Stimulated activated memory B cell treated with anti-CD40 and anti-IgM and Interleukin-4, amounts not matched to agents 10 μg/mL and 1 μg/mL and 100 μg/mL, for 72 hours (primary cell): ENCODE results near the gene EPHX1.
A peak's percentile ranks its signal among the peaks of the same experiment; 100 is the strongest.
"Not testable (repeated sequence)": the region's sequence is repeated elsewhere in the genome, so short reads cannot be mapped to it uniquely, and the experiment has no call there.

Experiments
- ATAC-seq: fragments of 150-1000 bp; cut with Tn5 transposase; 2 replicates; pipeline ENCODE4 v1.10.0; 2021
- H3K27ac Mint-ChIP-seq: one replicate; pipeline ENCODE4 v1.8.0; 2022; ENCODE audit warnings: mild to moderate bottlenecking, mixed read lengths
- H3K27me3 Mint-ChIP-seq: one replicate; pipeline ENCODE4 v1.8.0; 2022; ENCODE audit warnings: mixed read lengths
- H3K36me3 Mint-ChIP-seq: one replicate; pipeline ENCODE4 v1.8.0; 2022; ENCODE audit warnings: mixed read lengths
- H3K4me1 Mint-ChIP-seq: one replicate; pipeline ENCODE4 v1.8.0; 2022; ENCODE audit warnings: mixed read lengths
- H3K4me3 Mint-ChIP-seq: one replicate; pipeline ENCODE4 v1.8.0; 2022; ENCODE audit warnings: mild to moderate bottlenecking, moderate library complexity, mixed read lengths
- H3K9me3 Mint-ChIP-seq: one replicate; pipeline ENCODE4 v1.8.0; 2022; ENCODE audit warnings: mixed read lengths

The EPHX1 gene

DNA sequence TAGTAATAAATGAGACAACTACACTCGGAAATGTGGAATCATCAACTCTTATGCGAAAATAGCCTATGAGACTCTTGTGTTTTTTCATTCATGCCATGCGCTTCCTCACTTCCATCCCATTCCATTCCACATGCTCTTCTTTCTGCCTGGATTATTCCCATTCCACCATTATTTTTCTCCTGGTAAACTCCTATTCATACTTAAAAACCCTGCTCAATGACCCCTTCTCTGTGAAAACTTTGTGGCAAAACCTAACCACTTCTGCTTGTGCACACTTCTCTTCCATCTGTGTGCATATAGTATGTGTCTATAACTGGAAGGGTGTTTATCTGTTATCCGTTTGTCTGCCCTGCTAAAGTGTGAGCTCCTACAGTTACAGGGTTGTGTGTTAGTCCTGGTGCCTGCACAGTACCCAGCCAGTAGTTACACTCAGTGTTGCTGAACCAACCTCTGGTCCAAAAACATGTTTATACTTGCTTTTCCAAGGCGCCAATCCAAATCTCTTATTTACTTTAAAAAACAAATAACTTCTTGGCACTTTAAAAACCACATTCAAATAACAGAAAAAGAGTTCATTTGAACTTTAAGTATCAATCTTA, 10.7 kb downstream of the EPHX1 start:
- Mint-ChIP-seq H3K9me3 (peaks cover 3% of the 10 kb centered on the region), H3K36me3 (no peaks in the 10 kb centered on the region), H3K4me3 (no peak overlapping the region), H3K27ac (no peak overlapping the region), H3K27me3 (peaks cover 10% of the 10 kb centered on the region), H3K4me1 (no peaks in the 10 kb centered on the region)
- ATAC-seq: no peak

DNA sequence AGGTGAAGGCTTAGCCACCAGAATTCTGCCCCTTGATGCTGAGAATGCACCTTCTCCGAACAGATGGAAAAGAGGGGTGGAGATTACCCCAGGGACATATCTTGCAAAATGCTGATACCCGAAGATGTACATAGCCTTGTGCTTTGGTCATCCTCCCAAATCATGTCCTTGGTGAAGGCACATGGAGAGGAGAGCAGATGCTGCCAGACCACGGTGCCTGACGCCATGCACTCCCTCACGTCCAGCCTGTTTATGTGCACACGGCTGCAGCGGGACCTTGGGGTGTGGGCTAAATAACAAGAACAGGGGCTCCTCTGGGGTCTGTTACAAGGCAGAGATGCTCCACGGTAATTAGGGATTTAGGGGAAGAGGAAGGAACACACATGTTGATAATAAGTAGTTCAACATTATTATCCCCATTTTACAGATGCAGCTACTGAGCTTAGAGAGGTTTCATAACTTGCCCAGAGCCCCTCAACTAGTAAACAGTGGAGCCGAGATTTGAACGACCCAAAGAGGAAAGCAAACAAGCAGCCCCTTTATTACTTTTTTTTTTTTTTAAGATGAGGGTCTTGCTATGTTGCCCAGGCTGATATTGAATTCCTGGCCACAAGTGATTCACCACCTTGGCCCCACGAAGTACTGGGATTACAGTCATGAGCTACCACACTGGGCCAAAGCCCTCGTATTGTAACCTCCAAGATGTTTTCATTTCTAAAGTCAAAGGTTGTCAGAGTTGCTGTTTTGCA, 12.9 kb downstream of the EPHX1 start:
- no peak for ATAC-seq
- Mint-ChIP-seq H3K4me1 (no peaks in the 10 kb centered on the region), H3K36me3 (no peaks in the 10 kb centered on the region), H3K27me3 (peaks cover 10% of the 10 kb centered on the region), H3K4me3 (no peak overlapping the region), H3K9me3 (peaks cover 3% of the 10 kb centered on the region), H3K27ac (no peak overlapping the region)

DNA sequence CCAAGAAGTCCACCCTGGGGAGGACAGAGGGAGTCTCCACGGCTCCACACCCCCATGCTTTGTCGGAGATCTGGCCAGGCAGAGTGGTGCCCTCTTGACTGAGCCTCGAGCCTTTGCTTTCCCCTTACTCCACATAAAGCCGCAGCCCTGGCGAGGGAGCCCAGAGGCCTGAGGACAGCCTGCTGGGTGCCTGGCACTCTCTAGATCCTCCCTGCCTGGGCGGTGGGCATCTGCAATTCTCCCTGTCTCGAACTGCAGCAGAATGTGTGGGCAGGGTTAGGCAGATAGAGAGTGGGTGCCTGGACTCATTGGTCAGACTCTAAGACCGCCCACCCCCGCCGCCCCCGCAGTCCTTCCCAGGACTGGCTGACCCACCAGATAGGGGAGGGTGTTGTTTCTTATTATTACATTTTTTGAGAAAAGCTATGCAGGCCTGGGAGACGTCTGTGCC, 13.9 kb downstream of the EPHX1 start:
- Mint-ChIP-seq H3K27ac (no peak overlapping the region), H3K27me3 (peaks cover 10% of the 10 kb centered on the region)

DNA sequence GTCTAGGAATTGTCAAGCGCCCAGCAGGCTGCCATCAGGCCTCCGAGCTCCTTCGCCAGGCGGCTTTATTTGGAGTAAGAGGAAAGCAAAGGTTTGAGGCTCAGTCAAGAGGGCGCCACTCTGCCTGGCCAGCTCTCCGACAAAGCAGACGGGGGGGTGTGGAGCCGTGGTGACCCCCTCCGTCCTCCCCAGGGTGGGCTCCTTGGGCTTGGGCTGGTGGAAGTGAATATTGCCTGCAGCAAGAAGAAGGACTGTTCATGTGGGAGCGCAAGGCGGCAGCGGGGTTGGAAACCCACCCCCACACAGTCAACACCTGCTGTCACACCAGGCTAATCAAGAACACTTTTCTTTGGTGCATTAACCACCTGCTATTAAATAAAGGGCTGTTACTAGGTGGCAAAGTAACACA, 14.6 kb downstream of the EPHX1 start:
- ATAC-seq: no peak
- H3K27ac Mint-ChIP-seq: no peak overlapping the region
- peaks cover 3% of the 10 kb centered on the region for H3K9me3 Mint-ChIP-seq
- no peak overlapping the region for H3K4me3 Mint-ChIP-seq
- no peaks in the 10 kb centered on the region for H3K36me3 Mint-ChIP-seq
- peaks cover 10% of the 10 kb centered on the region for H3K27me3 Mint-ChIP-seq
- H3K4me1 Mint-ChIP-seq: no peaks in the 10 kb centered on the region

More for the DNA sequence above, 13.9 kb downstream of the EPHX1 start:
- no peak for ATAC-seq
- Mint-ChIP-seq H3K4me1 (no peaks in the 10 kb centered on the region), H3K4me3 (no peak overlapping the region), H3K9me3 (peaks cover 3% of the 10 kb centered on the region), H3K36me3 (no peaks in the 10 kb centered on the region)

DNA sequence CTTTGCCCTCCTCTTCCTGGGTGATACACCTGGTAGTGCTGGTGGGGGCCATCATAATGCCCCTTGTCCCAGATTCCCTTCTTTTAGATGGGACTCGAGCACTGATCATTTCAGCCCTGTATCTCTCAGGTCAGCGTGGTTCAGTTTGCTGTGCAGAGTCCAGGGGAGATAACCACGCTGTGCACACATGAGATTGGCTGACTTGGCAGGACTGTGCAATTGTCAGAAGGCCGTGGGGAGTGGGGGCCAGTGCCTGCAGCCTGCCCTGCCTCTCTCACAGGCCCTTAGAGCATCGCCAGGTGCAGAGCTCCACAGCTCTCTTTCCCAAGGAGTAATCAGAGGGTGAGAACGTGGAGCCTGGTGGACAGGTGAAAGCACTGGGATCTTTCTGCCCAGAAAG, 15.2 kb downstream of the EPHX1 start:
- H3K4me3 Mint-ChIP-seq: no peak overlapping the region
- H3K27me3 Mint-ChIP-seq: peaks cover 10% of the 10 kb centered on the region
- H3K27ac Mint-ChIP-seq: no peak overlapping the region
- H3K4me1 Mint-ChIP-seq: no peaks in the 10 kb centered on the region
- no peaks in the 10 kb centered on the region for H3K36me3 Mint-ChIP-seq
- no peak for ATAC-seq
- H3K9me3 Mint-ChIP-seq: peaks cover 3% of the 10 kb centered on the region

DNA sequence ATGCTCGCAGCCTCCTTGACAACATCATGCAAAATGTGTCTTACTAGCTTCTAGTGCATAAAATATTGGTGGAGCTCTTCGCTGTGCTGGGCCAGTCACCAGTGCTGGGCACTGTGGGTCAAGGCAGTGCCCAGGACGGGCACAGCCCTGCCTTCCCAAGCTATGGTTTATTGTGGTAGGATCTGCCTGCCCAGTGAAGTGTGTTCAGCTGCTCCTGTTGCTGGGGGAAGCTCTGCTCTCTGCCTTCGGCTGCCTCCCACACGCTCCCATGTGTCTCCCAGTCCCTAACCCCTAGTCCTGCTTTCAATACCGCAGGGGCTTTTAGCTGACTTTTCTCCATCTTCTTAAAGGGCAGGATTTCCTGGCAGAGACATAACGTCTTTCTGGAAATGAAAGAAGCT, 15.7 kb downstream of the EPHX1 start:
- Mint-ChIP-seq H3K4me1 (no peaks in the 10 kb centered on the region), H3K9me3 (peaks cover under 1% of the 10 kb centered on the region), H3K27ac (no peak overlapping the region), H3K27me3 (peaks cover 10% of the 10 kb centered on the region), H3K36me3 (no peaks in the 10 kb centered on the region), H3K4me3 (no peak overlapping the region)
- no peak for ATAC-seq

DNA sequence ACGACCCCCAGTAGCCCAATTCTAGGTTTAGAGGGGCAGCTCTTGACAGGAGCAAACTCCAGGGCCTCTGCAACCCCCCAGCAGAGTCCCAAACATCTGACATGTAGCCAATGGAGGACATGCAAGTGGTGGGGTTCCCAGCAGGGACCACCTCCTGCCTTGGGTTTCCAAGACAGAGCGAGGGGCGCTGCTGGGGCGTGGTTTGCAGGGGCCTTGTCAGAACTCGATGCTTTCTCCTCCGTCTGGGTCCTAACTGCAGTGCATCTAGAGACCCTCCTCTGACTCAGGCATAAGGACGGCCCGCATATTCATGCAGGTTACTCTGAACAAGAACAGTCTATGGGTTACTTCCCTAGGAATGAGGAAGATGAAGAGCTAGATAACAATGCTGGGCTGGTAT, 17.2 kb downstream of the EPHX1 start:
- no peaks in the 10 kb centered on the region for H3K4me1 Mint-ChIP-seq
- H3K27me3 Mint-ChIP-seq: peaks cover 10% of the 10 kb centered on the region
- no peak overlapping the region for H3K4me3 Mint-ChIP-seq
- H3K27ac Mint-ChIP-seq: no peak overlapping the region
- no peaks in the 10 kb centered on the region for H3K9me3 Mint-ChIP-seq
- no peak for ATAC-seq
- H3K36me3 Mint-ChIP-seq: no peaks in the 10 kb centered on the region

DNA sequence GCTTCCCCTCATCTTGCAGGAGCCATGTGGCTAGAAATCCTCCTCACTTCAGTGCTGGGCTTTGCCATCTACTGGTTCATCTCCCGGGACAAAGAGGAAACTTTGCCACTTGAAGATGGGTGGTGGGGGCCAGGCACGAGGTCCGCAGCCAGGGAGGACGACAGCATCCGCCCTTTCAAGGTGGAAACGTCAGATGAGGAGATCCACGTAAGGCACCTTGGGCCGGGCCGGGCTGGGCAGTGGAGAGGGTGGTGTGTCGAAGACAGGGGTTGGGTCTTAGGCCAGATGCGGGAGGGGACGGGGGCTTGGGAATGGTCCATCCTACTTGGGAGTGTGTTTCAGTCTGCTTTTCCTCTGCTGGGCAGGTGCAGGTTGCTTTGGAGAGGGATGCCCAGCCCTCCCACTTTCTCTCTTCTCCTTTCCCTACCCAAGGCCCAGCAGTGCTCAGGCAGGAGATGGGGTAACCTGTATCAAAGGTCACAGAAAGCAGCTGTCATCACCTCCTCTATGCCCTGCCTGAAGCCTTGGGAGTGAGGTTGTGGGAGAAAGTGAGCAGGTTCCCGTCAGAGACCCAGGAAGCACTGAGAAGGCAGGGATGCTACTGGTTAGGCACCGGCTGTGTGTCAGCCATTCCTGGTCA, 18.9 kb downstream of the EPHX1 start:
- Mint-ChIP-seq H3K36me3 (no peaks in the 10 kb centered on the region), H3K27ac (no peak overlapping the region), H3K4me3 (no peak overlapping the region), H3K27me3 (peaks cover 10% of the 10 kb centered on the region), H3K4me1 (no peaks in the 10 kb centered on the region), H3K9me3 (no peaks in the 10 kb centered on the region)
- ATAC-seq: no peak

DNA sequence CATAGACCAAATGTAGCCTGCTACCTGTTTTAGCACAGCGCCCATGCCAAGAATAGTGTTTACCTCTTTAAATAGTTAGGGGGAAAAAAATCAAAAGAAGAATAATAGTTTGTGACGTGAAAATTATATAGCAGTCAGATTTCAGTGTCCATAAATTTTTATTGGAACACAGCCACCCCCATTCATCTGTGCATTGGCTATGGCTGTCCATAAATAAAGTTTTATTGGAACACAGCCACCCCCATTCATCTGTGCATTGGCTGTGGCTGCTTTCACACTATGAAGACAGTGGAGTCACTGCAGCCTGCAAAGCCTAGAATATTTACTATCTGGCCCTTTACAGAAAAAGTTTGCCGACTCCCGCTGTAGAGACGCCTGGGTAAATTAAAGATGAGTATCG, 20.9 kb downstream of the EPHX1 start:
- no peaks in the 10 kb centered on the region for H3K27me3 Mint-ChIP-seq
- no peaks in the 10 kb centered on the region for H3K9me3 Mint-ChIP-seq
- no peak for ATAC-seq
- no peak overlapping the region for H3K4me3 Mint-ChIP-seq
- no peaks in the 10 kb centered on the region for H3K36me3 Mint-ChIP-seq
- H3K4me1 Mint-ChIP-seq: no peaks in the 10 kb centered on the region
- H3K27ac Mint-ChIP-seq: no peak overlapping the region

DNA sequence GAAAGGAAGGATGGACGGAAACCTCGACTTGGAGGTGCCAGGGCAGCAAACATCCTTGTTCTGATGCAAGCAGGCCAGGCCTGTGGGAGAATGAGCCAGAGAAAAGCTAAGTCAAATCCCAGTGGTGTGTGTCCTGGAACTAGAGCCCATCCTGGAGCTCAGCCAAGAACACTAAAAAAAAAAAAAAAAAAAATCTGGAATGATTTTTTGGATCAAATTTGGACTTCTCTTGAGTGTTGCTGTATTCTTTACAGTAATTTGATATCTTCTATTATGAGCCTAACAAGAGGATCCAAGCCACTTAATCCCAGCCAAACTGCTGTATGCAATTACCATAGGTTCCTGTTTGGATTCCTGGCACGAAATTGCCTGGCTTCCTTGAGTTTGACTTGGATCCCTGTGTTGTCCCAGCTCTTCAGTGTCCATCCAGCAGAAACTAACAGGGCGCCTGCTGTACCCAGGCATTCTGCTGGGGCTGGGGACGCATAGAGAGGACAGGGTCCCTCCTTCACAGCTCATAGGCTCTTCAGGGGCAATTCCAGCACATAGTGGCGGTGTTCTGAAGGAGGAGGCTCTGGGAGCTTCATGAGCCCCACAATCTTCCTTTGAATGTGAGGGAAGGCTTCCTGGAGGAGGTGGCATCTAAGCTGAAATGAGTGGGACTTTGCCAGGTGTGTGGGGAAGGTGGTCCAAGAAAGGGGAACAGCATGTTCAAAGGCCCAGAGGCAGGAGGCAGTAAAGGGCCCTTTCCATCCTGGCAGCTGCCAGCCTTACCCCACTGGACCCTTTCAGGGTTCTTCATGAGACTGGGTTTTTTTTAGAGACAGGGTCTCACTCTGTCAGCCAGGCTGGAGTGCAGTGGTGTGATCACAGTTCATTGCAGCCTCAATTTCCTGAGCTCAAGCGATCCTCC, 24.7 kb downstream of the EPHX1 start:
- Mint-ChIP-seq H3K9me3 (no peaks in the 10 kb centered on the region), H3K27ac (no peak overlapping the region), H3K27me3 (no peaks in the 10 kb centered on the region), H3K36me3 (no peaks in the 10 kb centered on the region), H3K4me3 (no peak overlapping the region), H3K4me1 (no peaks in the 10 kb centered on the region)
- ATAC-seq: no peak

DNA sequence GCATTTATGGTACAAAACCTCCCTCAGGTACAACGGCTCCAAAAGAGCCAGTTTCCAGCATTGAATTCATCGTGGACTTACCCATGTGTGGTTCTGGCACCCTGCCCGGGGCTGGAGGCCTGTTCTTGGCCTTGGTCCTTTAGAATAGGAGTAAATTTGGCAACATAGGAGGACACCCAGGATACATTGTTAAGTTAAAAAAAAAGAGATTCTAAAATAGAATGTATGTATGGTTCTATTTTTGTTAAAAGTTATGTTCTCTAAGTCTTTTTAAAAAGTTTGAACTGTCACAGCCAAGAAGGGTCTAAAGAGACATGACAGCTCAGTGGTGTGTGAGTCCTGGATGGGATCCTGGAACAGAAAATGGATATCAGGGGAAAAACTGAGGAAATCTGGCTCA, 25.9 kb downstream of the EPHX1 start:
- H3K27me3 Mint-ChIP-seq: no peaks in the 10 kb centered on the region
- no peak overlapping the region for H3K27ac Mint-ChIP-seq
- no peak for ATAC-seq
- H3K4me1 Mint-ChIP-seq: peaks cover 2% of the 10 kb centered on the region
- H3K36me3 Mint-ChIP-seq: no peaks in the 10 kb centered on the region
- H3K4me3 Mint-ChIP-seq: no peak overlapping the region
- no peaks in the 10 kb centered on the region for H3K9me3 Mint-ChIP-seq

DNA sequence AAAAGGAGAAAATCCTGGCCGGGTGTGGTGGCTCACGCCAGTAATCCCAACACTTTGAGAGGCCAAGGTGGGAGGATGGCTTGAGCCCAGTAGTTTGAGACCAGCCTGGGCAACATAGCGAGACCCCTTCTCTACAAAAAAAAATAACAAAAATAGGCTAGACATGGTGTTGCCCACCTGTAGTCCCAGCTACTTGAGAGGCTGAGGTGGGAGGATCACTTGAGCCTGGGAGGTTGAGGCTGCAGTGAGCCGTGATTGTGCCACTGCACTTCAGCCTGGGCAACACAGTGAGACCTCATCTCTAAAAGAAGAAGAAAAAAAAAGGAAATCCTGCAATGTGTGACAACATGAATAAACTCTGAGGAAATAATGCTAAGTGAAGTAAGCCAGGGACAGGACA, 26.4 kb downstream of the EPHX1 start:
- not testable (repeated sequence) for H3K27ac Mint-ChIP-seq, ATAC-seq, H3K9me3 Mint-ChIP-seq, H3K27me3 Mint-ChIP-seq, H3K36me3 Mint-ChIP-seq, H3K4me1 Mint-ChIP-seq, H3K4me3 Mint-ChIP-seq

DNA sequence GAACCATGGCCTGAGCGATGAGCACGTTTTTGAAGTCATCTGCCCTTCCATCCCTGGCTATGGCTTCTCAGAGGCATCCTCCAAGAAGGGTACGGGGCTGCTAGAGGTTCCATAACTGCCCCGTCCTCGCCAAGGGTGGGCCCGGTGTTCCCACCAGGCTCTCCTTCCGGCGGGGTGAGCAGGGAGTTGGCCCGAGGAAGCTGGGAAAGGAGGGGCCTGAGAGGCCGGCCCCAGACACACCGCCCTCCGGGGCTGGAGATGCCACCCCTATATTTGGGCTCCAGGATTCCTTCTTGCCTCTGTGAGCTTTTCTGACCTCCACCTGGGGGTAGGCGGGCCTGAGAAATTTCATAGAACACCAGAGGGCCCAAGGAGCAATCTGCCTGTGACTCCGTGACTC, 28.9 kb downstream of the EPHX1 start:
- H3K36me3 Mint-ChIP-seq: no peaks in the 10 kb centered on the region
- H3K9me3 Mint-ChIP-seq: no peaks in the 10 kb centered on the region
- no peak overlapping the region for H3K27ac Mint-ChIP-seq
- no peaks in the 10 kb centered on the region for H3K27me3 Mint-ChIP-seq
- no peak for ATAC-seq
- H3K4me1 Mint-ChIP-seq: peaks cover 10% of the 10 kb centered on the region
- H3K4me3 Mint-ChIP-seq: no peak overlapping the region

DNA sequence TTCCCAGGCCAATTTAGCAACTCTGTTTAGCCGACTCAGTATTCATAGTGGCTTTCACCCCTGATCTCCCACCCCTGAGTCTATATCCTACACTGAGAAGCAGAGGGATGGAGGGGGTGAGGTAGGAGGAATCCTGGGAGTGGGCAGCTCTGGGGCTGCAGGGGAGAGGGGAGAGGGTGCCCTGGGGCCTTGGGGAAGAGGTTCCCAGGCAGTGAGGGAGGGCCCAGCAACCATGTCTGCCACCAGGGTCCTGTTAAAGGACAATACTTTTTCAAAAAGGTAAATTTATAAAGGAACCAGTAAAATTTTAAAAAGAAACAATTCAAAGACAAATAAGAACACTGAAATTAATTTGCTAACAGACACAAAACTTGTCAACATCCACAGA, 30.3 kb downstream of the EPHX1 start:
- H3K4me1 Mint-ChIP-seq: peaks cover 10% of the 10 kb centered on the region
- H3K27me3 Mint-ChIP-seq: no peaks in the 10 kb centered on the region
- no peaks in the 10 kb centered on the region for H3K9me3 Mint-ChIP-seq
- H3K4me3 Mint-ChIP-seq: no peak overlapping the region
- no peaks in the 10 kb centered on the region for H3K36me3 Mint-ChIP-seq
- ATAC-seq: no peak
- peak overlapping the region; percentile 42 for H3K27ac Mint-ChIP-seq

DNA sequence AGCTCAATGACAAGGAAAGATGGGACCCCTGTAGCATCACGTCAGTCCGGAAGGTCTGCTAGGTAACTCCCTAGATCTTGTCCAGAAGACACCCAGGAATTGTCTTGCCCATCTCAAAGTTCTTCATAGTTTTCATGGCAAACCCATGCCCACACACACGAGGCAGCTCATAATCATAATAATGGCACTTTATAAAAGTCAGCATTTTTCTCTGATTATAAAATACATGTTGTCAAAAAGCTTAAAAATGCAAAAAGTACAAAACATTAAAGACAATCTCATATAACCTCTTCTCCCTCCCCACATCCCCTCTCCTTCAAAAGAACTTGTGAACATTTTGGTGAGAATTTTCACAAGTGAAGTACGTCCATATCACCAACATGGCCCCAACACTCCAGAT, 30.8 kb downstream of the EPHX1 start:
- H3K9me3 Mint-ChIP-seq: no peaks in the 10 kb centered on the region
- peak overlapping the region; percentile 42 for H3K27ac Mint-ChIP-seq
- no peak for ATAC-seq
- peaks cover under 1% of the 10 kb centered on the region for H3K36me3 Mint-ChIP-seq
- no peaks in the 10 kb centered on the region for H3K27me3 Mint-ChIP-seq
- H3K4me1 Mint-ChIP-seq: peaks cover 11% of the 10 kb centered on the region
- no peak overlapping the region for H3K4me3 Mint-ChIP-seq
